ENCODE results near the gene STXBP6. TPM values are rescaled to one million over a fixed set of nuclear protein-coding genes. Genes with fewer than 3 reads are reported as not detected.

The STXBP6 gene
- total and polyA plus RNA-seq, 7 donors: 7.1 to 32.8 (median 14.3) TPM

- DNase-seq: no peak
- TF ChIP-seq, protein P1, sequence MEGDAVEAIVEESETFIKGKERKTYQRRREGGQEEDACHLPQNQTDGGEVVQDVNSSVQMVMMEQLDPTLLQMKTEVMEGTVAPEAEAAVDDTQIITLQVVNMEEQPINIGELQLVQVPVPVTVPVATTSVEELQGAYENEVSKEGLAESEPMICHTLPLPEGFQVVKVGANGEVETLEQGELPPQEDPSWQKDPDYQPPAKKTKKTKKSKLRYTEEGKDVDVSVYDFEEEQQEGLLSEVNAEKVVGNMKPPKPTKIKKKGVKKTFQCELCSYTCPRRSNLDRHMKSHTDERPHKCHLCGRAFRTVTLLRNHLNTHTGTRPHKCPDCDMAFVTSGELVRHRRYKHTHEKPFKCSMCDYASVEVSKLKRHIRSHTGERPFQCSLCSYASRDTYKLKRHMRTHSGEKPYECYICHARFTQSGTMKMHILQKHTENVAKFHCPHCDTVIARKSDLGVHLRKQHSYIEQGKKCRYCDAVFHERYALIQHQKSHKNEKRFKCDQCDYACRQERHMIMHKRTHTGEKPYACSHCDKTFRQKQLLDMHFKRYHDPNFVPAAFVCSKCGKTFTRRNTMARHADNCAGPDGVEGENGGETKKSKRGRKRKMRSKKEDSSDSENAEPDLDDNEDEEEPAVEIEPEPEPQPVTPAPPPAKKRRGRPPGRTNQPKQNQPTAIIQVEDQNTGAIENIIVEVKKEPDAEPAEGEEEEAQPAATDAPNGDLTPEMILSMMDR (IDR thresholded peaks at IDR 0.05): no peak
- TF ChIP-seq POLR2AphosphoS5 (IDR thresholded peaks at IDR 0.05): no peak
- TF ChIP-seq EP300 (IDR thresholded peaks at IDR 0.05): no peak
- no peak for TF ChIP-seq POLR2A (IDR thresholded peaks at IDR 0.05)
- WGBS, 2 donors: 66 to 82% methylated on average over 4 of the region's 4 CpGs
- intact Hi-C loops (cut with DNase I): no loop called here
- Histone ChIP-seq H3K4me1 (peaks cover 0 to 10% (median 5%) of the 10 kb centered on the region in 4 donors), H3K27me3 (no peaks in the 10 kb centered on the region), H3K36me3 (peaks cover 0 to 12% (median 3%) of the 10 kb centered on the region in 4 donors), H3K27ac (no peak overlapping the region), H3K4me3 (no peak overlapping the region), H3K9me3 (no peaks in the 10 kb centered on the region)
Observed at GRCh38 chr14:24851406-24851805, 198.5 kb downstream of the STXBP6 start.

GRCh38 chr14:24850072-24850471 is 199.9 kb downstream of the STXBP6 start:
- H3K4me3 ChIP-seq: no peak overlapping the region
- peaks cover 0 to 10% (median 5%) of the 10 kb centered on the region in 4 donors for H3K4me1 ChIP-seq
- intact Hi-C loops (cut with DNase I): no loop called here
- H3K27ac ChIP-seq: no peak overlapping the region
- H3K36me3 ChIP-seq: peaks cover 0 to 9% (median 3%) of the 10 kb centered on the region in 4 donors
- 94 to 99% methylated on average over 2 of the region's 2 CpGs for WGBS, 2 donors
- H3K9me3 ChIP-seq: no peaks in the 10 kb centered on the region
- no peak for TF ChIP-seq EP300 (IDR thresholded peaks at IDR 0.05)
- TF ChIP-seq POLR2A (IDR thresholded peaks at IDR 0.05): no peak
- TF ChIP-seq, protein P1 (IDR thresholded peaks at IDR 0.05): no peak
- no peak for TF ChIP-seq POLR2AphosphoS5 (IDR thresholded peaks at IDR 0.05)
- H3K27me3 ChIP-seq: no peaks in the 10 kb centered on the region
- no peak for DNase-seq

- no peak overlapping the region for H3K4me3 ChIP-seq
- TF ChIP-seq POLR2AphosphoS5 (IDR thresholded peaks at IDR 0.05): no peak
- TF ChIP-seq, protein P1 (IDR thresholded peaks at IDR 0.05): no peak
- TF ChIP-seq EP300 (IDR thresholded peaks at IDR 0.05): no peak
- TF ChIP-seq POLR2A (IDR thresholded peaks at IDR 0.05): no peak
- peaks cover 0 to 10% (median 5%) of the 10 kb centered on the region in 4 donors for H3K4me1 ChIP-seq
- peaks cover 0 to 6% (median 1%) of the 10 kb centered on the region in 4 donors for H3K36me3 ChIP-seq
- DNase-seq: no peak
- H3K27me3 ChIP-seq: no peaks in the 10 kb centered on the region
- intact Hi-C loops (cut with DNase I): no loop called here
- H3K27ac ChIP-seq: no peak overlapping the region
- 94 to 96% methylated on average over 2 of the region's 2 CpGs for WGBS, 2 donors
- no peaks in the 10 kb centered on the region for H3K9me3 ChIP-seq
Observed at GRCh38 chr14:24849471-24849870, 200.5 kb downstream of the STXBP6 start.

- WGBS, 2 donors: 38 to 69% methylated on average over 3 of the region's 3 CpGs
- peaks cover 0 to 18% (median 5%) of the 10 kb centered on the region in 4 donors for H3K4me1 ChIP-seq
- no peaks in the 10 kb centered on the region for H3K36me3 ChIP-seq
- no peaks in the 10 kb centered on the region for H3K9me3 ChIP-seq
- TF ChIP-seq, protein P1 (IDR thresholded peaks at IDR 0.05): no peak
- TF ChIP-seq POLR2AphosphoS5 (IDR thresholded peaks at IDR 0.05) (no peak), POLR2A (IDR thresholded peaks at IDR 0.05) (no peak), EP300 (IDR thresholded peaks at IDR 0.05) (no peak)
- no peak for DNase-seq
- H3K27ac ChIP-seq: no peak overlapping the region
- H3K4me3 ChIP-seq: no peak overlapping the region
- no peaks in the 10 kb centered on the region for H3K27me3 ChIP-seq
- intact Hi-C loops (cut with DNase I): no loop called here
Observed at GRCh38 chr14:24848102-24848790, 201.7 kb downstream of the STXBP6 start.
